Measurements from ENCODE around the gene TMEM100.

TMEM100 gene

DNA sequence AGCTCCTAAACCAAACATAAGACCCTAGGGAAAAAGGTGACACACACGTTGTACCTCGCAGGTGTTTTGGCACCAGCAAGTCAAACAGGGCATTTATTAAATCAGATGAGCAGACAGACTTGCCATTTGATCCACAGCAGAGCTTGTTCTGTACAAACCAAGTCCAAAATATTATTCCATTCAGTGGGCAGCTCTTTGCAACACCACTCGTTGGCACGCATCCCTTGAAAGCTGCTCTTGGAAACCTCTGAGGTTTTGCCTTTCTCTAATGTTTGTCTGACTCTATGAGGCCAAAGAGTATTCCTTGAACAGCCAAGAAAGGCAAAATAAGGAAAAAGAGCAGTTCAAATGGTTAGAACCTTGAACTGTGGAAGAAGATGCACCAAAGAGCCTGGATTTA lies 12.7 kb downstream of the TMEM100 start:
- TF ChIP-seq, protein P1, sequence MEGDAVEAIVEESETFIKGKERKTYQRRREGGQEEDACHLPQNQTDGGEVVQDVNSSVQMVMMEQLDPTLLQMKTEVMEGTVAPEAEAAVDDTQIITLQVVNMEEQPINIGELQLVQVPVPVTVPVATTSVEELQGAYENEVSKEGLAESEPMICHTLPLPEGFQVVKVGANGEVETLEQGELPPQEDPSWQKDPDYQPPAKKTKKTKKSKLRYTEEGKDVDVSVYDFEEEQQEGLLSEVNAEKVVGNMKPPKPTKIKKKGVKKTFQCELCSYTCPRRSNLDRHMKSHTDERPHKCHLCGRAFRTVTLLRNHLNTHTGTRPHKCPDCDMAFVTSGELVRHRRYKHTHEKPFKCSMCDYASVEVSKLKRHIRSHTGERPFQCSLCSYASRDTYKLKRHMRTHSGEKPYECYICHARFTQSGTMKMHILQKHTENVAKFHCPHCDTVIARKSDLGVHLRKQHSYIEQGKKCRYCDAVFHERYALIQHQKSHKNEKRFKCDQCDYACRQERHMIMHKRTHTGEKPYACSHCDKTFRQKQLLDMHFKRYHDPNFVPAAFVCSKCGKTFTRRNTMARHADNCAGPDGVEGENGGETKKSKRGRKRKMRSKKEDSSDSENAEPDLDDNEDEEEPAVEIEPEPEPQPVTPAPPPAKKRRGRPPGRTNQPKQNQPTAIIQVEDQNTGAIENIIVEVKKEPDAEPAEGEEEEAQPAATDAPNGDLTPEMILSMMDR (IDR thresholded peaks at IDR 0.05; ENCODE audit: control insufficient read depth, extremely low read depth, insufficient read depth): no peak
- H3K4me3 ChIP-seq (ENCODE audit: low read depth, low read length): no peak overlapping the region
- DNase-seq (ENCODE audit: low read depth): no peak

DNA sequence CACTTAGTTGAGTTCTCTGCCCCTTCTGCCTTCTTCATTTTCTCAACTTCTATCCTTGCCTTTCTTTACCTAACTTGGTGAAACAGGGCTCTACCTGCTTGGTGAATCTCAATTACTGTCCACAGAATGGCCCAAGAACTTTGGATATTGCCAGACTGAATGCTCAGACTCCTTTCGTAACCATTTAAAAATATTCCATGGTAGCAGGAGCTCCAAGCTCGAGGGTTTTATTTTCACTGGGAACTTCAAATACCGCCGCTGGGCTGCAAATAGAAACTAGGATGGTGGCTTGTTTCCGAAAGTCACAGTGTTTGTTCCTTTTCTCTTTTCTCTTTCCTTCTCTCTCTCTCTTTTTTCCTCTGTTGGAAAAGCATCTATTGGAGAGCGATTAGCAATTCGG lies 13.2 kb downstream of the TMEM100 start:
- H3K4me3 ChIP-seq (ENCODE audit: low read depth, low read length): no peak overlapping the region
- TF ChIP-seq, protein P1 (IDR thresholded peaks at IDR 0.05; ENCODE audit: control insufficient read depth, extremely low read depth, insufficient read depth): no peak
- DNase-seq (ENCODE audit: low read depth): no peak

DNA sequence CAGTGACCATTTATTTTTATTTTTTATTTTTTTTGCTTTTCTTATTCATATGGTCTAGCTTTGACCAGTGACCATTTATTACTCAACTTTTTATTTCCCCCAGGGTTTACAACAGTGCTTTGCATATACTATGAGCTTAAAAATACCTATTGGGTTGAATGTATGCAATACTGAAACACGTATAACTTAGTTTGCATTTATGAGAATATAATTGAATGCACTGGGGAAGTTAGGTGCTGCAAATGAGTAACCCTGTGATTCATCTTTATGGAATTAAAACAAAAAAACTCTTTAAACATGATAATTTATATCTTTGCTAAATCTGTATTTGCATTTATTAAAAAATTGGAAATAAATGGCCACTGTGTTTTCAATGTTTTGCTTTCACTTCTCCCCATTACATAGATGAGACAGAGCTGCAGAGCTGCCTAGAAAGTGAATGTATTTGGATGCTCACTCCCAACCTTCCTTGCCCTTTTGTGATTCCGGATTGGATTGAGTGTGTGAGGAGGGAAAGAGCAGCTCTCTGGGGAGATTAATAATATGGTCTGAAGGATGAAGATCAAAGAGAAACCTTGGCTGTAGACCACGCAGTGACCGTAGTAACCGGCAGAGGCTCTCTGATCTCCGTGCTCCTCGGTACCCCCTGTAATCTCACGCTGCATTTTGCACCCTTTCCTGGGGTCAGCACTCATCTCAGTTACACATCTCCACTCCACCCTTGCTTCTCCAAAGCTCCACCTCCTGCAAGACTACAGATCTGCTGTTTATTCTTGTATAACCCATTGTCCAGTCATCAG lies 14.3 kb downstream of the TMEM100 start:
- DNase-seq (ENCODE audit: low read depth): no peak

DNA sequence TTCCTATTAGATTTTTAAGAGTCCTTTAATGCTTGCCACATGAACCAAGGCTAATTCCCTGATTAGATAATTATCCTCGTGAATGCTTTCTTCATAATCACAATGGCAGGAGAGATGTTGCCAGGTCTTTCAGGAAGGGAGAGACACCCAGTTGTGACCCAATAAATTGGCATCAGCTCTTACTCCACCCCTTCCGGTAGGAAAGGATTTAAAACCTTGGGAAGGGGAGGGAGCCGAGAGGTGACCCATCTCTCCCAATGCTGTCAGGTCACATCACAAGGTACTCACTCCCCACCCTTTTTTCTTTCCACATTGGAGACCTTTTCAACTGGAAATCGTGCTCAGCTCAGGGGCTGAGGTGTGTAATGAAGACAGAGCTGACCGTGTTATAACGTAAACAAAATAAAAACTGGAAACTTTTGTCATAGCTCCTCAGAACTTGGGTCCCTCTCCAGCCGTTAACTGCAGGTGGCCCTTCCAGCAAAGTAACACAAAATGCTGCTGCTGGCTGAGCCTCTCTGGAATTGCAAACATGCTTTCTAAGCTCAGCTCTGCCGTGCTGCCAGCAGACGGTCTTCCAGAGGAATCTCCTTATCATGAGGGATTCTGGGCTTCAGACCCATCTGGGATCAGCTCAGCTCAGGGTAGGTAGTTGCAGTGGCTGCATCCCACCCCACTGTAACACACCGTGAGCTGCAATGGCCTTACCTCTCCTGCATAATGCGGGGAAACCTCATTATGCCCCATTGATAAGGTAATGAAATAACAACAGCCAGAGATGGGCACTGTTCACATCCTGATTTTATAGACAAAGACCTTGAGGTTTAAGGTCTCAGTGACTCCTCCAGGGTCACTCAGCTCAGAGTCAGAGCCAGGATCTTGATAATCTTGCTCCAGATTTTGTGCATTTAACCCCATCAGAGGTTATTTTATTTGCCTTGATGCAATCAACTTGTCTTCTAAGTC lies 15.6 kb downstream of the TMEM100 start:
- no peak for DNase-seq (ENCODE audit: low read depth)
- TF ChIP-seq, protein P1 (IDR thresholded peaks at IDR 0.05; ENCODE audit: control insufficient read depth, extremely low read depth, insufficient read depth): no peak
- no peak overlapping the region for H3K4me3 ChIP-seq (ENCODE audit: low read depth, low read length)

More for the DNA sequence above, 14.3 kb downstream of the TMEM100 start:
- TF ChIP-seq, protein P1 (IDR thresholded peaks at IDR 0.05; ENCODE audit: control insufficient read depth, extremely low read depth, insufficient read depth): no peak
- H3K4me3 ChIP-seq (ENCODE audit: low read depth, low read length): no peak overlapping the region

DNA sequence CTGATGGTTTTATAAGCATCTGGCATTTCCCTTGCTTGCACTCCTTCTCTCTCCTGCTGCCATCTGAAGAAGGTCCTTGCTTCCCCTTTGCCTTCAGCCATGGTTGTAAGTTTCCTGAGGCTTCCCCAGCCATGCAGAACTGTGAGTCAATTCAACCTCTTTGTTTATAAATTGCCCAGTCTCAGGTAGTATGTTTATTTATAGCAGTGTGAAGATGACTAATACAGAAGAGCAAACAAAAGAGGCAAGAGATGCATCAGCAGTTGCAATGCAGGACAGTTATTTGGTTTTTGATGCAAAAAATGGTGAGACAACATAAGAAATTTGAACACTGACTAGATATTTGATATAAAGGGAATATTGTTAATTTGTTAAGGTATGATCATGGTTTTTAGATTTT lies 16.8 kb downstream of the TMEM100 start:
- TF ChIP-seq, protein P1 (IDR thresholded peaks at IDR 0.05; ENCODE audit: control insufficient read depth, extremely low read depth, insufficient read depth): no peak
- DNase-seq (ENCODE audit: low read depth): peak; percentile 30
- H3K4me3 ChIP-seq (ENCODE audit: low read depth, low read length): no peak overlapping the region

DNA sequence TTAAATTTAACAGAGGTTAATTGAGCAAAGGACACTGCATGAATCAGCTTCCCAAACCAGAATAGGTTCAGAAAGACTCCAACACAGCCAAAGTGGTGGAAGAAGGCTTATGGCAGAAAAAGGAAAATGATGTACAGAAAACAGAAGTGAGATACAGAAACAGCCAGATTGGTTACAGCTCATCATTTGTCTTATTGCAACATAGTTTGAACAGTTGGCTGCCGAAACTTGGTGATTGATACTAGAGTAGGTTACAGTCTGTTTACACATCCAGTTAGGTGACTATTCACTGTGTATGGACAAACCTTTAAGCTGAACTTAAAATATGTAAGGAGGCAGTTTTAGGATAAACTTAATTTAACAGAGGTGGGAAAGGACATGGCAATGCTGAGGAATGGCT lies 18.3 kb downstream of the TMEM100 start:
- no peak for DNase-seq (ENCODE audit: low read depth)
- H3K4me3 ChIP-seq (ENCODE audit: low read depth, low read length): no peak overlapping the region
- TF ChIP-seq, protein P1 (IDR thresholded peaks at IDR 0.05; ENCODE audit: control insufficient read depth, extremely low read depth, insufficient read depth): no peak

Data from LNCaP clone FGC (cell line).